Activated T-cell treated with anti-CD3 and anti-CD28 coated beads for 48 hours (primary cell): Measurements from ENCODE around the gene SMR3A.

Source experiments
- DNase-seq: peaks from one replicate; pipeline ENCODE4 v3.0.0-alpha.2; 2020; ENCODE audit warnings: low read depth

SMR3A gene

DNA sequence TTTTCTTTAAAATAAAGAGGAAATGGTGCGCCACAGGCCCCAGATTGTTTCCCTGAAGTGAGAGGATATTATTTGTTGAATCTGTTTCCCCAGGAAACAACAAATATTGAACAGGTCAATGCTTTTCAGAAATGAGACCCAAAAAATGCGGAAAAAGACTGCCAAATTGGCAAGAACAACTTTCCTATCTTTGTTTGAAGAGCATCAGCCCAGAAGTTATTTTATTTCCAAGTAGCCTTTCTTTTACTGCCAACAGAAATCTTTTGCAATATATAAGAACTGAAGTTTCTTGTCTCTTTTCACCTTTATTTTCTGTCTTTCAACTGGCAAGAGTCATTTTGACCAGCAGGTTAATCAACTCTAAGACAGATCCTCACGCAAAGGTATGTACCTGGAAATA lies at the start of gene SMR3A:
SMR3A (plus strand) TSS at position 301 of the 400 bp plus-strand sequence. CDS start 1,356 bp downstream, outside the sequence.
- DNase-seq = no peak

DNA sequence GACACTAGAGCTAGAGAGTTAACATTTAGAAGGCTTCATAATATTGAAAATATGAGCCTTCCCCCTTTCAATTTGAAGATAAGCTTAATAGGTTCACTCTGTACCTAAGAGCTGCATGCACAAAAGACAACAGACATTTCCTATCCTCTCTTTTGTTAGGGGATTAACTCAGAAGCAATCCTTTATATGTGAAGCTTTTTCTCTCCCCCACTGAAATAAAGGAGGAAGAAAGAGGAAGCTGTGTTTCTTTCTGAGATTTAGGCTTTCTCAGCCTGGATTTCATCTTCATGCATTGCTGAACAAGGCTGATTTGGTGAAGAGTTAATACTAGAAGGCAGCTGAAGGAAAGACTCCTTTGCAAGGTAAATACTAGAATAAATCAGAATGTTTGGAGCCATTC lies 46.8 kb upstream of the SMR3A start:
- no peak for DNase-seq

DNA sequence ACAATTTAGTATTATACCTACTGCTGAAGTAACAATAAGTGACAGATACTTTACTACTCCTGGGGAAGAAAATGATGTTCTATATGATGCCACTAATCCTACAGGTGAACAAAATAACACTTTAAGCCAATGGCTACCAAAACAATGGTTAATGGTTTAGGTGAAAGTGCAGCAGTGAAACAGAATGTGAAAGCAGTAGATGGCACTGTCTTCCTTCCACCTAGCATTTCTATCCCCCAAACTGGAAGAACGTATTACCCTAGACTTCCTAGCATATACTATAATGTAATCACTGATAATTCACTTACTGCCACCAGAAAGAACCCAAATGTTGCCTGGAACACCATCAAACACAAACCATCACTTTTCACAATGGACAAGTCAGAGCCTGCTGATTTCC lies 44.6 kb upstream of the SMR3A start:
- DNase-seq = no peak

DNA sequence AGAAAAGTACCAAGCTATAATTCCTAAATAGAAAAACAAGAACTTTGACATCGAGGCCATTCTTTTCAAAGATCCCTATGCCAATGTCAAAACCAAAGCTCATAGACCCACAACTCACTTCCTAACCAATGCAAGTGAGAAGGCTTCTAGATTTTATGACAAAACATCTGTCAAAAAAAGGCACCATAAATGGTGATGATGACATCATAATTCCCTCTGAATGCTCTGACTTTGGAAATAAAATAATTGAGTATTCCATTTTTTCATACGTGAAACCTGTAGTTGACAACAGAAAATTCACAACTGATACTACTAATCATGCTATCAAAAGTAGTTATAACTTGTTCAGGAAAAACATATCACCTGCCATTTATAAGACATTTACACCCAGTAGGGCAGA lies 34.5 kb upstream of the SMR3A start:
- no peak for DNase-seq

DNA sequence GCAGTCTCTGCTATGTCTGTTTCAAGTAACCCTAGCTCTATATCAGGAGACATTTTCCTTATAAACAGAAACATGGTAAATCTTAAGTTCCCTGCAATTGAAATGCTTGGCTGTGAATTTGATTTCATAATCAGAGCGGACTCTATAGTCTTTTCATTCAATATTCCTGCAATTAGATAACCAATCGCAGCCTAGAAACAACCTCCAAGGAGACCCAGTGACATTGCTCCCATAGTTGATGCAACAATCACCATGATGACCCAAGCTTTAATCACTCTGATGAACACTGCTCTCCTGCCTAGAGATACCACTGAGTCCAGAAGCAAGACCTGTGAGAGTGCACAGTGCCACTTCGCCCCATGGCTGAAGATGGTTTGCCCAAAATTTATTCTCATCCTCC lies 25.9 kb upstream of the SMR3A start, which contains the start of gene CABS1:
CABS1 (plus strand) TSS at position 301 of the 400 bp plus-strand sequence; CDS start at position 360, 59 bp downstream.
- DNase-seq = no peak

DNA sequence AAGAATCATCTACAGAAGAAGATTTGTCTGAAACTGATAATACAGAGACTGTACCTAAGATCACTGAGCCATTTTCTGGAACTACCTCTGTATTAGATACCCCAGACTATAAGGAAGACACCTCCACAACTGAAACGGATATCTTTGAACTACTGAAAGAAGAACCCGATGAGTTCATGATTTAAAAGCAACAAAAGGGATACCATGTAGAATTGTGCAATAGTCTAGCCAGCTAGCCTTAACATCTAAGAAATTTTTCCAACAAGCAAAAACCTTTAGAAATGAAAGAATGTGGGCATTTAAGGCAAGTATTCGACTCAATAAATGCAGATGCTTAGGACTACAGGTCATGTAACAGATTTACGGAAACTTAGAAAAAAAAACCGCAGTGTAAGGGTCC lies 24.5 kb upstream of the SMR3A start:
- DNase-seq = no peak

DNA sequence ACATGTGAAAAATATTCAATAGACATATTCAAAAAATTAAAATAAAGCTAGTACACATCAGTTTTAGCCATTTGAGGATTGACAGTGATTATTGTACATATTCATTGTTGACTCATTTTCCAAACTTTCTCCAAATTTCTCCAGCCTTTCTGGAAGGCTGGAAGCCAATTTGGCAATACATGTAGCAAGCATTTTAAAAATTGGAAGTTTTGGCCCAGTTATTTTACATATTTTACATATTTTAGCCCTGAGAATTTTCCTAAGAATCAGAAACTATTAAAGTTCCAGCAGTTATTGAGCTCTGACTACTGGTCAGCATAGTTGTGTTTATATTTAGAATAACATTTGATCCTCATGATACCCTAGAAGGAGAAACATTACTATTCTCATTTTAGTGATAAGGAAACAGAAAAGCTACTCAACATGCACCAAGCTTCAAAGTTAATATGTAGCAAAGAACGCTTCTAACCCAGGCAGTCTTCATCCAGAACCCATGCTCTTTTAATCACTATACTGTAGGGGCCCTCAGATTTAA lies 22.6 kb upstream of the SMR3A start:
- DNase-seq = no peak

DNA sequence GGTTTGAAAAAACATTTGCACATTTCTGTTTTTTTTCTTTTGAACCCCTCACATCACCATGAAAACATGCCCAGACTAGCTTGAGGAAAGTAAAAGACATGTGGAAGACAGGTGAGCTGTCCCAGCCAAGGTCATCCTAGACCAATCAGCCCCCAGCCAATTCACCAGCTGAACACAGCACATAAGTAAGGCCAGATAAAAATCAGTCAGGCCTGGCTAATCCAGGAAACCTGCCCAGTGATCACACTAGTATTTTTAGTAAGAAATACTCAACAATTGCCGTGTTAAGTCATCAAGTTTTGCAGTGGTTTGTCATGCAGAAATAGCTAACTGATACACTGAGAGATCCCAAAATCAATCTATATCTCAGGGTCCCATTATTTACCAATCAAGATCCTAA lies 4.4 kb upstream of the SMR3A start:
- DNase-seq = no peak

DNA sequence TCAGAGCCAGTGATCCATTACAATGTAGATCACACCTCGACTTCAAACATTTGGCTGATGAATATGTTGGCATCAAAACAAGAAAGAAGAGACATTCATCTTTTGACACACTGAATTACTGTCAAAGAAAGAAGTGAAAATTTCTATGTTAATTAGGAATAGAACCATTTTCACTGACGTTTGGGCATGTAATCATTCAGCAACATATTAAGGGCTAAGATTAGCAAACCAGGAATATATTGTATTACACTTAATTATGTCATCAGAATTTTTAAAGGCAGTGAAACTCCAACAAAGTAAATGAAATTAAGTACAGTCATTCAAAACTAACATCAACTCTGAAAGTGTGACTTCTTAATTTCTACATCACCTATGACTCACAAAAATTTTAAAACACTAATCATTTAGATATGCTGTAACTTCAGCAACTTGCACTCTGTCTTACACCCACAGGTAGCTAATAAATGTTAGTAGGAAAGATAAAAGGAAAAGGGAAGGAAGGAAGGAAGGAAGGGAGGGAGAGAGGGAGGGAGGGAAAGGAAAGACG lies 1.4 kb upstream of the SMR3A start:
- DNase-seq = no peak

DNA sequence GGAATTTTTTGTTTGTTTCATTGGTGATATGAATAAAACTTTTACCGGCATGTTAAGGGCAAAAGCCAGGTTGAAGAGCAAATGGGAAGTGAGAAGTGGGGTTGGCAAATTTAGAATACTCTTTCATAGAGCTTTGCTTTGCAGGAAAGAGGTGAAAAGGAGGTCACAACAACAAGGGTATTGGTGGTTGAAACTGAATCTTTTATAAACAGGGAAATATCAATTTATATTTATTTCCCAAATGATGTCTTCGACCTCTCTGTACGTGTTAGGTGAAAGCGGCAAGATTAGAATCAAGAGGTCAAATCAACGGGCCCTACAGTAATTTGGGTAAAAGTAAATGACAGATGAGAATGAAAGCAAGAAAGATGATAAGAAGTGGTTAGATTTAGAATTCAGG lies 3.4 kb downstream of the SMR3A start:
- no peak for DNase-seq

DNA sequence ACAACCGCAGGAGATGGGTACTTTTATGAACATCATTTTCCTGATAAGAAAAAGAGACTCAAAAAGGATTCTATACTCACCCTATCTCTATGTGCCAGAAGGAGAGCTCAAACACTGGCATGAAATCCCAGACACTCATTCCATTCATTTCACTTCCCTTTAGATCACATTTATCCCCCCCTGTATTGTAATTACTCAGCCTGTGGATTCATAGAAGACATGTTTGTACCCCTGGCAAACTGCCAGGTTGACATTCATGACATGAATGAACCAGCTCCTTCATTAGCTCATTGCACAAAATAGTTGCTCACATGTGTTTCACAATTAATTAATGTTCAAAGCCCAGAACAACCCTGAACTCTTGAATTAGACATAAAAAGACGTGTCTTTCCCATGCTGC lies 4.9 kb downstream of the SMR3A start:
- DNase-seq = no peak

DNA sequence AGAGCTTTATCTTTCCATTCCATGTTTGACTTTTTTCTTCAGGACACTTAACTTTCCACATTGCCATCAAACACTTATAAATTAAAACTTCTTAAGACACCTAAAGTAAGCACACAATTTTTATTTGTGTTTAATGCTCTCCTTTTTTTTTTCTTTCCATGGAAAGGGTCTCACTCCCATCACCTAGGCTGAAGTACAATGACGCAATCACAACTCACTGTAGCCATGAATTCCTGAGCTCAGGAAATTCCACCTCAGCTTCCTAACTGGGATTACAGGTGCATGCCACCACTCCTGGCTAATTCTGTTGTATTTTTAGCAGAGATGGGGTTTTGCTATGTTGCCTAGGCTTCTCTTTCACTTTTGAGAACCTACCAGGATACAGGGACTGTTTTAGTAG lies 7.3 kb downstream of the SMR3A start:
- no peak for DNase-seq

DNA sequence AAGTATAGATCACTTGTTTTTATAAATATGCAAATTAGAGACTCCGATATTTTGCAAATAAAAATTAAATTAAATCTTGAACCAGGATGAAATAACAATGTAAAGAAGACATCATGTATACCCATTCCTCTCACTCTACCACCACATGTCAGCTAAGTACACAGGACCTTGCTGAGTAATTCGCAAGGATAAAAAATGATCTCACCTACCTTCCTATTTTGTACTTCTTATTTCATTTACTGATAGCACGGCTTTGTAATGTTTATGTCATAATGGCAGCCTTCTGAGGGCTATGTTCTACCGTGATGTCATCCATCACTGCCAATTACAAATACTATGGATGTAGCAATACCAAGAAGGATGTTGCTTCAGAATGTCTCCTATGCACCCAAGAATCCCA lies 11.4 kb downstream of the SMR3A start:
- no peak for DNase-seq

DNA sequence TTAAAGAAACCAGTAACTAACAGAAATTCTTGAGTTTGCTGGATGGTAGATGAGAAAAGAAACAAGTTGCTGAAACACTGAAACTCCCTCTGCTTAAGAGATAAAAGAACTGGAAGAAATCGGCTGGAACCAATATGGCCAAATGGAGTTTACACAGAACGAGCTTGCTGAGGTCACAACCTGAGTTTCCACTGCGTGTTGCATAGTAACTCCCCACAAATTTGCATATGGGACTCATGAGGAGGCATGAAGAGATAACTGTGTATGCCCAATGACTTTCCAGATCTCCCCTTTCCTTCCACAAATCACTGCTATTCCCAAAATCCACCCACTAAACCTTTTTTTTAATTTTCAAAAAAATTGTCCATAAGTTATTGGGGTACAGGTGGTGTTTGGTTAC lies 12.2 kb downstream of the SMR3A start:
- no peak for DNase-seq

DNA sequence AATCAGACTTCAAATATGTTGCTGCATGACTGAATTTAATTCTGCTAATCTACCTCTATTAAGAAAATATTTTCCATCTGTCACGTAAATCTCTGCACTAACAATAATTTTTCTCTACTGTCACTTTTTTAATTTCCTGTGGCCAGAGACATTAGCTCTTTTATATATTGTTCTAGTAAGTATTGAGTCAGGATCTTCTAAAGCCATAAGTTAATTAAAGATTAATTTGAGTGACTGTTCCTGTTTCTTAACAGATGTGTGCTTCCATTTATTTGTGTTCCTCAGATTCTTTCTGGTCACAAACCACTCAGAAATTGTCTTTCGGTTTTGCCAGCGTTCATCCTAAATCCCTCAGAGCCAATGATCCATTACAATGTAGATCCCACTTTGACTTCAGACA lies 20.0 kb downstream of the SMR3A start:
- no peak for DNase-seq

DNA sequence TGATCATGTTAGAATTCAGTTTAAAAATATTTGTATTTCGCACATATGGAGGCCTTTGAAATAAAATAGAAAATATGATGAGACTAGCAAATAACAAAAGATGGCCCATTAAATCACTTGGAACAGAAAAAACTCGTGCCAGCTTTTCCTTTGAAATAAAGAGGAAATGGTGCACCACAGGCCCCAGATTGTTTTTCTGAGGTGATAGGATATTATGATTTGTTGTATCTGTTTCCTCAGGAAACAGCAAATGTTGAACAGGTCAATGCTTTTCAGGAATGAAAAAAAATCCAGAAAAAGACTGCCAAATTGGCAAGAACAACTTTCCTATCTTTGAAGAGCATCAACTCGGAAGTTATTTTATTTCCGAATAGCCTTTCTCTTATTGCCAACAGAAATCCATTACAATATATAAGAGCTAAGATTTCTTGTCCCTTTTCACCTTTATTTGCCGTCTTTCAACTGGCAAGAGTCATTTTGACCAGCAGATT lies 22.2 kb downstream of the SMR3A start, which contains the start of gene SMR3B:
SMR3B (plus strand) TSS at position 441 of the 491 bp plus-strand sequence. CDS start 1,380 bp downstream, outside the sequence.
- DNase-seq = no peak

DNA sequence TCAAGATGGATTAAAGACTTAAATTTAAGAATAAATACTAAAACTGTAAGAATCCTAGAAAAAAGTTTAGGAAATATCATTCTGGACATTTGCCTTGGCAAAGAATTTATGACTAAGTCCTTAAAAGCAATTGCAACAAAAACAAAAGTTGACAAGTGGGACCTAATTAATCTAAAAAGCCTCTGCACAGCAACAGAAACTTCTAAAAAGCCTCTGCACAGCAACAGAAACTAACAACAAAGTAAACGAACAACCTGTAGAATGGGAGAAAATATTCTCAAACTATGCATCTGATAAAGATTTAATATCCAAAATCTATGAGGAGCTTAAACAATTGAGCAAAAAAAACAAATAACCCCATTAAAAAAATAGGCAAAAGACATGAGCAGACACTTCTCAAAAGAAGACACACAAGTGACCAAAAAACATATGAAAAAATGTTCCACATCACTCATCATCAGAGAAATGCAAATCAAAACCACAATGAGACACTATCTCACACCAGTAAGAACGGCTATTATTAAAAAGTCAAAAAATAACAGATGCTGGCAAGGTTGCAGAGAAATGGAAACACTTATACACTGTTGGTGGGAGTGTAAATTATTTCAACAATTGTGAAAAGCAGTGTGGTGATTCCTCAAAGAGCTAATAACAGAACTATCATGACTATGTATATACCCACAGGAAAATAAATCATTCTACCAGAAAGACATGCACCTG lies 31.7 kb downstream of the SMR3A start:
- DNase-seq = no peak

DNA sequence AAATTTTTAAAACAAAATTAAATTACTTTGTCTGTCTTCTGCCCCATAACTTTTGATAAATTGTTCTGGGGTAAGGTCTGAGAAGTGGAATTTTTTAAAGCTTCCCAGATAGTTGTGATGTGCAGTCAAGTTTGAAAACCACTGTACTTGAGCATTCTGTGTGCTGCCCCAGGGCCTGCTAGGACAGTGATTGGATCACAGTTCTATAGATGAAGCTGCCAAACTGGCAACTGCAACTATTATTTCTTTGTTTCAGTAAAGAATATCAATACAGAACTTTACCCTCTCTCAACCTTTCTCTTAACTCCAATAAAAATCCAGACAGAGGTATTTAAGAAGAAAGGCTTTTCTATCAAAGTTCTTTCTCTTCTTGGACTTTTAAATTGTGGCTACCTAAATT lies 37.0 kb downstream of the SMR3A start, which contains the start of gene OPRPN:
OPRPN (plus strand) TSS at position 361 of the 400 bp plus-strand sequence. CDS start 1,346 bp downstream, outside the sequence.
- no peak for DNase-seq

DNA sequence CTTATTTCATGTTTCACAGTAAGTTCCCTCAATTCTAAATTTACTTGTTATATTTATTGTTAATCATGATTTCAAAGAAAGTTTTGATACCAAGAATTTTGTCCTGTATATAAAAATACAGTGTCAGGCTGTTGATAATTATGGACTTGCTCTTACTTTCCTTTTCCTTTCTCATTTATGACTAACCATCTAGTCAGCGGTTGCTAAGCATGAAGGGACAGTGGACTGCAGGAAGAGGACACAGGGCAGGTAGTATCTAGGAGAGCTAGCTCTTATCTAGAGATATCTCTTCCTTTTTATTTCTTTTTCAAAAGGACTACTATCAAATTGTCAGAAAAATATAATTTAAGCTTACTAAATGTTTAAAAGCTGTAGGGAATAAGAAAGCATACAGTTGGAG lies 38.8 kb downstream of the SMR3A start:
- no peak for DNase-seq

DNA sequence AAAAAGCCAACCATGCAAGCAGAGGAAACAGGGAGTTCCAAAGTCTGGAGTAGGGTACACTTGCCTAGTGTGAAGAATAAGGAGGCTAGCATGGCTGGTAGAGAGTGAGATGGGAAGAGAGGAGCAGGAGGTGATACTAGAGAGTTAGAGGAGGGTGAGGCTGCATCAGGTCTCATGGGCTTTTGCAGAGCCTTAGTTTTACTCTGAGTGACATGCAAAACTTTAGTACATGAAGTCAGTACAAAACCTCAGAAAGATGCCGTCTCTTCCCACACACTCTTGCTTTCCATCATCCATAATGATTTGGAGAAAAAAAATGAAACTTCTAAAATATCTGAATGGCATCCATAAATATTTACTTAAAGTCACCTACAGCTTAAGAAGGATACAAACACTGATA lies 42.2 kb downstream of the SMR3A start:
- DNase-seq = no peak

DNA sequence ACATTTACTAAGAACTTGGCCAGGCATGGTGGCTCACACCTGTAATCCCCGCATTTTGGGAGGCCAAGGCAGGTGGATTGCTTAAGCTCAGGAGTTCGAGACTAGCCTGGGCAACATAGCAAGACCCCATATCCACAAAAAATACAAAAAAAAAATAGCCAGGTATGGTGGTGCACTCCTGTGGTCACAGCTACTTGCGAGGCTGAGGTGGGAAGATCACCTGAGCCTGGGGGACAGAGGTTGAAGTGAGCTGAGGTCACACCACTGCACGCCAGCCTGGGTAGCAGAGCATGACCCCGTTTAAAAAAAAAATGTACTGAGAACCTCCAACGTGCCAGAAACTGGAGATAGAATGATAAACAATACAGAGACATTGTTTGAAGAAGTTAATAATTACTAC lies 45.2 kb downstream of the SMR3A start:
- no peak for DNase-seq
